NB4 (cell line): Measurements from ENCODE around the gene STK24.

Source experiments
- TF ChIP-seq, protein P1 (sequence below): IDR thresholded peaks from one replicate; pipeline ENCODE4 v1.5.1; 2012; ENCODE audit warnings: low read depth, low read length
- TF ChIP-seq, protein P2 (sequence below): IDR thresholded peaks from 2 replicates; pipeline ENCODE4 v1.6.1; 2011; ENCODE audit warnings: low read depth, low read length

DNA sequence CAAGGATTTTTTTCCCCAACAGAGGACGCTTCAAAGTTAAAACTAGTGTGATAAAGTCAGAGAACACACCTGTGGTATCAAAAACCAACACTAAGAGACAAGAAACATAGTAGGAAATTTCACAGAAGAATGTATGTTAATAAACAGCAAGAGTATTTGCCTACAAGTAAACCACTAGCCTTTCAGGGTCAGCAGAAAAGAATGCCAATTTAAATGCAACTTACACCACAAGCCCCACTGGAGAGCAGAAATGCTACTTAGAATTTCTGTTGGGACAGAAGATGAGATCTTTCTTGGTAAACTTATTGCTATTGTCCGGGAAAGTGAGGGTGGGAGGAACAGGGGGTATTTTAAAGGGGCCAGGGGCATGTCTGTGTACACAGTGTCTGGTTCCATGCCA lies 68.6 kb downstream of the STK24 start:
- TF ChIP-seq, protein P1, sequence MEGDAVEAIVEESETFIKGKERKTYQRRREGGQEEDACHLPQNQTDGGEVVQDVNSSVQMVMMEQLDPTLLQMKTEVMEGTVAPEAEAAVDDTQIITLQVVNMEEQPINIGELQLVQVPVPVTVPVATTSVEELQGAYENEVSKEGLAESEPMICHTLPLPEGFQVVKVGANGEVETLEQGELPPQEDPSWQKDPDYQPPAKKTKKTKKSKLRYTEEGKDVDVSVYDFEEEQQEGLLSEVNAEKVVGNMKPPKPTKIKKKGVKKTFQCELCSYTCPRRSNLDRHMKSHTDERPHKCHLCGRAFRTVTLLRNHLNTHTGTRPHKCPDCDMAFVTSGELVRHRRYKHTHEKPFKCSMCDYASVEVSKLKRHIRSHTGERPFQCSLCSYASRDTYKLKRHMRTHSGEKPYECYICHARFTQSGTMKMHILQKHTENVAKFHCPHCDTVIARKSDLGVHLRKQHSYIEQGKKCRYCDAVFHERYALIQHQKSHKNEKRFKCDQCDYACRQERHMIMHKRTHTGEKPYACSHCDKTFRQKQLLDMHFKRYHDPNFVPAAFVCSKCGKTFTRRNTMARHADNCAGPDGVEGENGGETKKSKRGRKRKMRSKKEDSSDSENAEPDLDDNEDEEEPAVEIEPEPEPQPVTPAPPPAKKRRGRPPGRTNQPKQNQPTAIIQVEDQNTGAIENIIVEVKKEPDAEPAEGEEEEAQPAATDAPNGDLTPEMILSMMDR: no peak
- TF ChIP-seq, protein P2, sequence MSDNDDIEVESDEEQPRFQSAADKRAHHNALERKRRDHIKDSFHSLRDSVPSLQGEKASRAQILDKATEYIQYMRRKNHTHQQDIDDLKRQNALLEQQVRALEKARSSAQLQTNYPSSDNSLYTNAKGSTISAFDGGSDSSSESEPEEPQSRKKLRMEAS: no peak
